Gastroesophageal sphincter (tissue), 3 donors: ENCODE results near the gene PDE4B.

ENCODE experiments used
- EP300 ChIP-seq: sonication (generic); formaldehyde crosslinking; IDR thresholded peaks from one replicate; pipeline ENCODE4 v1.6.1; 2017; ENCODE audit warnings: antibody characterized with exemption, mild to moderate bottlenecking
- POLR2A ChIP-seq, 2 donors: fragments of 450-650 bp; IDR thresholded peaks; one replicate each; pipeline ENCODE4 v1.6.1; 2017; ENCODE audit warnings: antibody characterized with exemption in 2 of 2, mild to moderate bottlenecking in 2 of 2, moderate library complexity in 1 of 2
- POLR2AphosphoS5 ChIP-seq: sonication (generic); formaldehyde crosslinking; IDR thresholded peaks from one replicate; pipeline ENCODE4 v1.6.1; 2017; ENCODE audit warnings: antibody characterized with exemption
- TF ChIP-seq, protein P1 (sequence below), 4 experiments: fragments of 200-600 bp in 2 of 4; fragments of 450-650 bp in 2 of 4; sonication (generic) in 1 of 4; IDR thresholded peaks; one replicate each; pipeline ENCODE4 v1.5.1; 2017 to 2019; ENCODE audit warnings: antibody characterized with exemption in 4 of 4, mild to moderate bottlenecking in 2 of 4, moderate library complexity in 2 of 4

DNA sequence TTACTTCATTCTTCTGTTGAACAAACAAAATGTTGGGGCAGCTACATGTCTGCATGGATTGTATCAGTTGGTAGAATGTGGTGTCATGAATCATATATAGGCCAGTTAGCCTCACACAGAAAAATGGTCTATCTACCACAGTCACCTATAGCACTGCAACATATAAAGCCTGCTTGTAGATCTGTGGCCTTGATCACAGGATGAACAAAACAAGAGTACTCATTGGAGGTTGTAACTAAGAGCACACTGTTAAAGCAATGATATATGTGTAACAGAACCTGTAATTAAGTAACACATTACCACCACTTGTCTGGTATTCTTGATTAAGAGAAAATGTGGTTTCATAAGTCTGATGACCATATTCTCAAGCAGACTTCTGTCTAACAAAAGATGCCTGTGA lies 573.9 kb downstream of the PDE4B start:
- TF ChIP-seq, protein P1, sequence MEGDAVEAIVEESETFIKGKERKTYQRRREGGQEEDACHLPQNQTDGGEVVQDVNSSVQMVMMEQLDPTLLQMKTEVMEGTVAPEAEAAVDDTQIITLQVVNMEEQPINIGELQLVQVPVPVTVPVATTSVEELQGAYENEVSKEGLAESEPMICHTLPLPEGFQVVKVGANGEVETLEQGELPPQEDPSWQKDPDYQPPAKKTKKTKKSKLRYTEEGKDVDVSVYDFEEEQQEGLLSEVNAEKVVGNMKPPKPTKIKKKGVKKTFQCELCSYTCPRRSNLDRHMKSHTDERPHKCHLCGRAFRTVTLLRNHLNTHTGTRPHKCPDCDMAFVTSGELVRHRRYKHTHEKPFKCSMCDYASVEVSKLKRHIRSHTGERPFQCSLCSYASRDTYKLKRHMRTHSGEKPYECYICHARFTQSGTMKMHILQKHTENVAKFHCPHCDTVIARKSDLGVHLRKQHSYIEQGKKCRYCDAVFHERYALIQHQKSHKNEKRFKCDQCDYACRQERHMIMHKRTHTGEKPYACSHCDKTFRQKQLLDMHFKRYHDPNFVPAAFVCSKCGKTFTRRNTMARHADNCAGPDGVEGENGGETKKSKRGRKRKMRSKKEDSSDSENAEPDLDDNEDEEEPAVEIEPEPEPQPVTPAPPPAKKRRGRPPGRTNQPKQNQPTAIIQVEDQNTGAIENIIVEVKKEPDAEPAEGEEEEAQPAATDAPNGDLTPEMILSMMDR (IDR thresholded peaks at IDR 0.05): no peak
- TF ChIP-seq EP300 (no peak), POLR2AphosphoS5 (no peak), POLR2A (IDR thresholded peaks at IDR 0.05) (no peak)
